Natural killer cell (primary cell): ENCODE data around the gene RPS5. TPM values are rescaled to one million over a fixed set of nuclear protein-coding genes. Genes with fewer than 3 reads are reported as not detected.

ENCODE experiments used
- ATAC-seq, 3 donors: fragments of 150-1000 bp in 2 of 3; fragments of 200-7000 bp in 1 of 3; cut with Tn5 transposase; 1 replicate in 1 of 3; 2 replicates in 2 of 3; pipeline ENCODE4 v1.10.0; 2021; ENCODE audit warnings: mild to moderate bottlenecking in 2 of 3, moderate library complexity in 2 of 3
- DNase-seq, 2 donors: peaks; one replicate each; pipeline versions ENCODE4 v3.0.0 to v3.0.0-alpha.2; 2013 to 2021; ENCODE audit warnings: mixed read lengths in 1 of 2
- H3K27ac ChIP-seq: one replicate; pipeline ENCODE4 v1.5.1; 2013; ENCODE audit warnings: mild to moderate bottlenecking, low read length
- H3K27me3 ChIP-seq: one replicate; pipeline ENCODE4 v1.6.1; 2013; ENCODE audit warnings: low read length; ENCODE audit not compliant: control insufficient read depth, insufficient read depth
- H3K36me3 ChIP-seq: one replicate; pipeline ENCODE4 v1.6.1; 2013; ENCODE audit warnings: low read length; ENCODE audit not compliant: control insufficient read depth, insufficient read depth
- H3K4me1 ChIP-seq: one replicate; pipeline ENCODE4 v1.6.1; 2013; ENCODE audit warnings: low read length; ENCODE audit not compliant: control insufficient read depth, insufficient read depth
- H3K4me3 ChIP-seq: one replicate; pipeline ENCODE4 v1.5.1; 2013; ENCODE audit warnings: low read length
- H3K9me3 ChIP-seq: one replicate; pipeline ENCODE4 v1.6.1; 2013; ENCODE audit warnings: low read length; ENCODE audit not compliant: control insufficient read depth, insufficient read depth
- H3K27ac Mint-ChIP-seq, 2 donors: one replicate each; pipeline ENCODE4 v1.8.0; 2022; ENCODE audit warnings: mild to moderate bottlenecking in 2 of 2, mixed read lengths in 2 of 2, moderate library complexity in 1 of 2
- H3K27me3 Mint-ChIP-seq, 2 donors: one replicate each; pipeline ENCODE4 v1.8.0; 2022; ENCODE audit warnings: low read depth in 2 of 2, mixed read lengths in 2 of 2
- H3K36me3 Mint-ChIP-seq: one replicate; pipeline ENCODE4 v1.8.0; 2022; ENCODE audit warnings: mixed read lengths
- H3K4me1 Mint-ChIP-seq, 2 donors: one replicate each; pipeline ENCODE4 v1.8.0; 2022; ENCODE audit warnings: mixed read lengths in 2 of 2
- H3K4me3 Mint-ChIP-seq: one replicate; pipeline ENCODE4 v1.8.0; 2022; ENCODE audit warnings: mild to moderate bottlenecking, moderate library complexity, mixed read lengths
- H3K9me3 Mint-ChIP-seq, 2 donors: one replicate each; pipeline ENCODE4 v1.8.0; 2022; ENCODE audit warnings: mixed read lengths in 2 of 2
- WGBS: methylation state at CpG from one replicate; pipeline ENCODE4 v1.1.7; 2013; ENCODE audit warnings: missing lambda C conversion rate; ENCODE audit not compliant: insufficient coverage; 5-methylcytosine and 5-hydroxymethylcytosine counted together
- intact Hi-C: fragments of 100-400 bp; cut with micrococcal nuclease; formaldehyde crosslinking; loops from one replicate; pipeline ENCODE4 v1.14.2; 2022
- total RNA-seq, 4 donors: library from RNA; stranded (reverse); fragments of 120-200 nt in 1 of 4; gene quantifications; one replicate each; pipeline versions ENCODE4 v1.2.3 to v1.2.4, GENCODE V29; 2013 to 2022
- TF ChIP-seq, protein P1 (sequence below): fragments of 200-600 bp; IDR thresholded peaks from one replicate; pipeline ENCODE4 v1.8.0; 2022; ENCODE audit warnings: antibody characterized with exemption

Gene RPS5
- total RNA-seq, 3 donors from 2014 or later (not counting 1 experiment from before 2014, with no cell fraction given), result 406 to 580 (median 525) TPM

GRCh38 chr19:58367698-58368454 is 19.2 kb upstream of the RPS5 start:
- Histone ChIP-seq H3K4me1 (peaks cover 5% of the 10 kb centered on the region), H3K27me3 (no peaks in the 10 kb centered on the region), H3K36me3 (no peaks in the 10 kb centered on the region), H3K27ac (no peak overlapping the region), H3K9me3 (no peaks in the 10 kb centered on the region), H3K4me3 (no peak overlapping the region)
- Mint-ChIP-seq H3K4me3 (no peak overlapping the region), H3K36me3 (no peaks in the 10 kb centered on the region), H3K27me3 (no peaks in the 10 kb centered on the region), H3K27ac (no peak overlapping the region), H3K9me3 (no peaks in the 10 kb centered on the region), H3K4me1 (peaks cover 1 to 2% of the 10 kb centered on the region in 2 donors)
- intact Hi-C loops, result no loop called here
- DNase-seq (no peak), ATAC-seq (no peak)
- WGBS, result 96% methylated on average over 106 of the region's 106 CpGs
- TF ChIP-seq, protein P1, sequence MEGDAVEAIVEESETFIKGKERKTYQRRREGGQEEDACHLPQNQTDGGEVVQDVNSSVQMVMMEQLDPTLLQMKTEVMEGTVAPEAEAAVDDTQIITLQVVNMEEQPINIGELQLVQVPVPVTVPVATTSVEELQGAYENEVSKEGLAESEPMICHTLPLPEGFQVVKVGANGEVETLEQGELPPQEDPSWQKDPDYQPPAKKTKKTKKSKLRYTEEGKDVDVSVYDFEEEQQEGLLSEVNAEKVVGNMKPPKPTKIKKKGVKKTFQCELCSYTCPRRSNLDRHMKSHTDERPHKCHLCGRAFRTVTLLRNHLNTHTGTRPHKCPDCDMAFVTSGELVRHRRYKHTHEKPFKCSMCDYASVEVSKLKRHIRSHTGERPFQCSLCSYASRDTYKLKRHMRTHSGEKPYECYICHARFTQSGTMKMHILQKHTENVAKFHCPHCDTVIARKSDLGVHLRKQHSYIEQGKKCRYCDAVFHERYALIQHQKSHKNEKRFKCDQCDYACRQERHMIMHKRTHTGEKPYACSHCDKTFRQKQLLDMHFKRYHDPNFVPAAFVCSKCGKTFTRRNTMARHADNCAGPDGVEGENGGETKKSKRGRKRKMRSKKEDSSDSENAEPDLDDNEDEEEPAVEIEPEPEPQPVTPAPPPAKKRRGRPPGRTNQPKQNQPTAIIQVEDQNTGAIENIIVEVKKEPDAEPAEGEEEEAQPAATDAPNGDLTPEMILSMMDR, result no peak

GRCh38 chr19:58368561-58369360 is 18.3 kb upstream of the RPS5 start:
- TF ChIP-seq, protein P1, result no peak
- no peaks in the 10 kb centered on the region for H3K9me3 Mint-ChIP-seq
- H3K27ac Mint-ChIP-seq, result no peak overlapping the region
- no peak for ATAC-seq
- intact Hi-C loops, result no loop called here
- H3K9me3 ChIP-seq, result no peaks in the 10 kb centered on the region
- no peak overlapping the region for H3K4me3 ChIP-seq
- H3K27me3 ChIP-seq, result no peaks in the 10 kb centered on the region
- H3K27ac ChIP-seq, result no peak overlapping the region
- 97% methylated on average over 68 of the region's 68 CpGs for WGBS
- no peak for DNase-seq
- no peaks in the 10 kb centered on the region for H3K27me3 Mint-ChIP-seq
- no peaks in the 10 kb centered on the region for H3K4me1 Mint-ChIP-seq
- no peaks in the 10 kb centered on the region for H3K4me1 ChIP-seq
- H3K36me3 ChIP-seq, result no peaks in the 10 kb centered on the region
- H3K36me3 Mint-ChIP-seq, result no peaks in the 10 kb centered on the region
- H3K4me3 Mint-ChIP-seq, result no peak overlapping the region

DNA sequence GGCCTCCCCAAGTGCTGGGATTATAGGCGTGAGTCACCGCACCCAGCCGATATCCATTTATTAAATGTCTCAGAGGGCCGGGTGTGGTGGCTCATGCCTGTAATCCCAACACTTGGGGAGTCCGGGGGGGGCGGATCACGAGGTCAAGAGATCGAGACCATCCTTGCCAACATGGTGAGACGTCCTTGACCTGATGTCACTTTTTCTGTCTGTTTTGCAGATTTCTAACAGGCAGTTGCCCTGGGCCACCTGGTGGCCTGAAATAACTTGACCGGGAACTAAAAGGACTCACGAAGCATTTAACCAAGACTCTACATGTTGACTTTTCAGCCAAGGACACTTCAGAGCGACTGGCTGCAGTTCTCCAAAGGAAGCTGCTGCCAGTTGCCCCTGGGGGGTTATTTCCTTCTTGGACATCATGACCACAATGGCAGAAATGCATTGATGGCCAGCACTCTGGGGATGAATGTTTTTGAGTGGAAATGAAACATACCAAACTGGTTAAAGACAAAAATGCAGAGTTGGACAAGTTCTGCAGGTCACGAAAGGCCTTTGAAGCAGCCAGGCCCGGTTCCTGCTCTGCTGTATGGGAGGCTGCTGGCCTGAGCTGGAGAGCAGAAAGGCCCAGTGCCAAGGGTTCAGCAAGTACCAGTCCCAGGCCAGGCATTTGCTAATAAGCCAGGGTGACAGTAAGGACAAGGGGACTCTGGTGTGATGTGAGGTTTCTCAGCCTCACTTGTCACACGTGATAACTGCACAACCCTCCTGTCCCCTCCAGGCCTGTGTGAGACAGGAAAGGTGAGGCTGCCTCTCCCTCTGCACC is 14.5 kb upstream of the RPS5 start:
- intact Hi-C loops, result no loop called here
- H3K4me1 Mint-ChIP-seq, result no peaks in the 10 kb centered on the region
- DNase-seq (no peak), ATAC-seq (no peak)
- no peaks in the 10 kb centered on the region for H3K36me3 Mint-ChIP-seq
- H3K27me3 Mint-ChIP-seq, result no peaks in the 10 kb centered on the region
- H3K9me3 ChIP-seq, result no peaks in the 10 kb centered on the region
- H3K27ac Mint-ChIP-seq, result no peak overlapping the region
- TF ChIP-seq, protein P1, result no peak
- no peaks in the 10 kb centered on the region for H3K27me3 ChIP-seq
- 88% methylated on average over 15 of the region's 15 CpGs for WGBS
- H3K4me1 ChIP-seq, result no peaks in the 10 kb centered on the region
- H3K4me3 ChIP-seq, result no peak overlapping the region
- no peak overlapping the region for H3K4me3 Mint-ChIP-seq
- H3K27ac ChIP-seq, result no peak overlapping the region
- H3K9me3 Mint-ChIP-seq, result no peaks in the 10 kb centered on the region
- H3K36me3 ChIP-seq, result no peaks in the 10 kb centered on the region
